Measurements from ENCODE around the gene ABCA4. TPM values are rescaled to one million over a fixed set of nuclear protein-coding genes. Genes with fewer than 3 reads are reported as not detected.

The ABCA4 gene
- total RNA-seq, 1 experiment from 2014 or later, result 0.22 TPM

- ChIA-PET POLR2A (no interaction called here), RAD21 (ENCODE audit: low non-redundant PET in 1 of 2, low total read pairs in 2 of 2, uncharacterized antibody in 2 of 2, unreplicated experiment in 2 of 2) (no interaction called here), CTCF (no interaction called here)
- ATAC-seq, result no peak
- Histone ChIP-seq H2AFZ (ENCODE audit: low read depth, low read length, poor library complexity, severe bottlenecking) (no peak overlapping the region), H3K4me1 (ENCODE audit: control insufficient read depth in 1 of 2, insufficient read depth in 2 of 2, low read length in 2 of 2) (peaks cover 2 to 14% of the 10 kb centered on the region in 2 experiments), H3K36me3 (ENCODE audit: control insufficient read depth in 1 of 2, insufficient read depth in 2 of 2, low read length in 2 of 2) (no peaks in the 10 kb centered on the region), H4K20me1 (ENCODE audit: insufficient read depth) (no peaks in the 10 kb centered on the region), H3K4me2 (ENCODE audit: low read length) (no peak overlapping the region), H3K9me2 (ENCODE audit: insufficient read depth) (no peaks in the 10 kb centered on the region), H3K27ac (ENCODE audit: low read depth, low read length) (no peak overlapping the region), H3K27me3 (ENCODE audit: insufficient read depth, low read length) (no peaks in the 10 kb centered on the region), H3K9me3 (ENCODE audit: control insufficient read depth in 1 of 2, insufficient read depth in 1 of 2, low read depth in 1 of 2, low read length in 2 of 2) (no peaks in the 10 kb centered on the region), H3K79me2 (ENCODE audit: insufficient read depth, low read length) (no peaks in the 10 kb centered on the region), H3K9ac (ENCODE audit: low read length) (no peak overlapping the region), H3K4me3 (replicated peaks in 1 of 2; ENCODE audit: low read depth in 1 of 2, low read length in 2 of 2) (no peak overlapping the region)
- DNase-seq (ENCODE audit: low read depth, low spot score), result no peak
- intact Hi-C loops (cut with micrococcal nuclease), result no loop called here
- no TSS peak for BruUV-seq (replicated peaks)
- TF ChIP-seq ZNF274 (IDR thresholded peaks at IDR 0.05; ENCODE audit: low read depth, low read length) (no peak), EZH2phosphoT487 (IDR thresholded peaks at IDR 0.05; ENCODE audit: borderline replicate concordance) (no peak), ATF3 (IDR thresholded peaks at IDR 0.05) (no peak), ELF1 (IDR thresholded peaks at IDR 0.05; ENCODE audit: borderline replicate concordance, low read depth) (no peak), JUND (IDR thresholded peaks at IDR 0.05) (no peak), FOSL1 (IDR thresholded peaks at IDR 0.05; ENCODE audit: low read depth) (no peak), RAD21 (IDR thresholded peaks at IDR 0.05; ENCODE audit: low read depth) (no peak), POLR2A (IDR thresholded peaks at IDR 0.05; ENCODE audit: borderline replicate concordance, extremely low read depth, insufficient read depth, insufficient read length) (no peak), EGR1 (IDR thresholded peaks at IDR 0.05; ENCODE audit: low read depth) (no peak), YY1 (IDR thresholded peaks at IDR 0.05; ENCODE audit: extremely low read depth, insufficient replicate concordance, low read depth, low read length) (no peak), CEBPB (IDR thresholded peaks at IDR 0.05; ENCODE audit: low read depth) (no peak), POLR2AphosphoS5 (IDR thresholded peaks at IDR 0.05; ENCODE audit: low read depth, low read length) (no peak), SIN3A (IDR thresholded peaks at IDR 0.05; ENCODE audit: low read depth) (no peak)
- TF ChIP-seq, protein P1, sequence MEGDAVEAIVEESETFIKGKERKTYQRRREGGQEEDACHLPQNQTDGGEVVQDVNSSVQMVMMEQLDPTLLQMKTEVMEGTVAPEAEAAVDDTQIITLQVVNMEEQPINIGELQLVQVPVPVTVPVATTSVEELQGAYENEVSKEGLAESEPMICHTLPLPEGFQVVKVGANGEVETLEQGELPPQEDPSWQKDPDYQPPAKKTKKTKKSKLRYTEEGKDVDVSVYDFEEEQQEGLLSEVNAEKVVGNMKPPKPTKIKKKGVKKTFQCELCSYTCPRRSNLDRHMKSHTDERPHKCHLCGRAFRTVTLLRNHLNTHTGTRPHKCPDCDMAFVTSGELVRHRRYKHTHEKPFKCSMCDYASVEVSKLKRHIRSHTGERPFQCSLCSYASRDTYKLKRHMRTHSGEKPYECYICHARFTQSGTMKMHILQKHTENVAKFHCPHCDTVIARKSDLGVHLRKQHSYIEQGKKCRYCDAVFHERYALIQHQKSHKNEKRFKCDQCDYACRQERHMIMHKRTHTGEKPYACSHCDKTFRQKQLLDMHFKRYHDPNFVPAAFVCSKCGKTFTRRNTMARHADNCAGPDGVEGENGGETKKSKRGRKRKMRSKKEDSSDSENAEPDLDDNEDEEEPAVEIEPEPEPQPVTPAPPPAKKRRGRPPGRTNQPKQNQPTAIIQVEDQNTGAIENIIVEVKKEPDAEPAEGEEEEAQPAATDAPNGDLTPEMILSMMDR (IDR thresholded peaks at IDR 0.05 in 2 of 3, conservative IDR thresholded peaks at IDR 0.05 in 1 of 3; ENCODE audit: borderline replicate concordance in 1 of 3, insufficient read depth in 1 of 3, low read depth in 2 of 3, low read length in 2 of 3), result no peak
- TF ChIP-seq, protein P2, sequence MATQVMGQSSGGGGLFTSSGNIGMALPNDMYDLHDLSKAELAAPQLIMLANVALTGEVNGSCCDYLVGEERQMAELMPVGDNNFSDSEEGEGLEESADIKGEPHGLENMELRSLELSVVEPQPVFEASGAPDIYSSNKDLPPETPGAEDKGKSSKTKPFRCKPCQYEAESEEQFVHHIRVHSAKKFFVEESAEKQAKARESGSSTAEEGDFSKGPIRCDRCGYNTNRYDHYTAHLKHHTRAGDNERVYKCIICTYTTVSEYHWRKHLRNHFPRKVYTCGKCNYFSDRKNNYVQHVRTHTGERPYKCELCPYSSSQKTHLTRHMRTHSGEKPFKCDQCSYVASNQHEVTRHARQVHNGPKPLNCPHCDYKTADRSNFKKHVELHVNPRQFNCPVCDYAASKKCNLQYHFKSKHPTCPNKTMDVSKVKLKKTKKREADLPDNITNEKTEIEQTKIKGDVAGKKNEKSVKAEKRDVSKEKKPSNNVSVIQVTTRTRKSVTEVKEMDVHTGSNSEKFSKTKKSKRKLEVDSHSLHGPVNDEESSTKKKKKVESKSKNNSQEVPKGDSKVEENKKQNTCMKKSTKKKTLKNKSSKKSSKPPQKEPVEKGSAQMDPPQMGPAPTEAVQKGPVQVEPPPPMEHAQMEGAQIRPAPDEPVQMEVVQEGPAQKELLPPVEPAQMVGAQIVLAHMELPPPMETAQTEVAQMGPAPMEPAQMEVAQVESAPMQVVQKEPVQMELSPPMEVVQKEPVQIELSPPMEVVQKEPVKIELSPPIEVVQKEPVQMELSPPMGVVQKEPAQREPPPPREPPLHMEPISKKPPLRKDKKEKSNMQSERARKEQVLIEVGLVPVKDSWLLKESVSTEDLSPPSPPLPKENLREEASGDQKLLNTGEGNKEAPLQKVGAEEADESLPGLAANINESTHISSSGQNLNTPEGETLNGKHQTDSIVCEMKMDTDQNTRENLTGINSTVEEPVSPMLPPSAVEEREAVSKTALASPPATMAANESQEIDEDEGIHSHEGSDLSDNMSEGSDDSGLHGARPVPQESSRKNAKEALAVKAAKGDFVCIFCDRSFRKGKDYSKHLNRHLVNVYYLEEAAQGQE (IDR thresholded peaks at IDR 0.05; ENCODE audit: low read depth), result no peak
Observed at GRCh38 chr1:94098585-94099111, 22.3 kb downstream of the ABCA4 start.
